Spinal cord (tissue), 10 donors: ENCODE data around the gene CASK. TPM values are rescaled to one million over a fixed set of nuclear protein-coding genes. Genes with fewer than 3 reads are reported as not detected.

Source experiments
- DNase-seq, 6 donors: peaks; one replicate each; pipeline versions ENCODE4 v3.0.0 to v3.0.0-alpha.2; 2013 to 2015; ENCODE audit warnings: low spot score in 6 of 6, low read depth in 4 of 6
- H3K27ac ChIP-seq: one replicate; pipeline ENCODE4 v1.5.1; 2013; ENCODE audit warnings: low read depth, low read length, control low read depth
- H3K27me3 ChIP-seq: one replicate; pipeline ENCODE4 v1.6.1; 2013; ENCODE audit warnings: low read length; ENCODE audit not compliant: control insufficient read depth, insufficient read depth
- H3K36me3 ChIP-seq: one replicate; pipeline ENCODE4 v1.6.1; 2013; ENCODE audit warnings: low read length; ENCODE audit not compliant: control insufficient read depth, insufficient read depth
- H3K4me1 ChIP-seq: one replicate; pipeline ENCODE4 v1.6.1; 2013; ENCODE audit warnings: low read length; ENCODE audit not compliant: control insufficient read depth, insufficient read depth
- H3K4me3 ChIP-seq: one replicate; pipeline ENCODE4 v1.5.1; 2013; ENCODE audit warnings: low read depth, low read length, control low read depth
- H3K9me3 ChIP-seq: one replicate; pipeline ENCODE4 v1.6.1; 2013; ENCODE audit warnings: low read length; ENCODE audit not compliant: control insufficient read depth, insufficient read depth
- WGBS: methylation state at CpG from one replicate; pipeline ENCODE4 v1.1.5; 2013; ENCODE audit warnings: missing lambda C conversion rate; ENCODE audit not compliant: insufficient coverage; 5-methylcytosine and 5-hydroxymethylcytosine counted together
- long read RNA-seq, 4 donors: transcript quantifications; one replicate each; lab custom pipeline, GENCODE V29; 2026
- polyA plus RNA-seq, 2 donors: library from polyadenylated mRNA; unstranded; fragments of 120-200 nt; gene quantifications; one replicate each; pipeline ENCODE4 v1.2.1, GENCODE V29; 2013; ENCODE audit not compliant: insufficient read length in 2 of 2
- total RNA-seq, 2 donors: library from RNA; depleted of rRNA in 1 of 2; stranded (reverse); fragments of 120-200 nt in 1 of 2; fragments of >200 nt in 1 of 2; gene quantifications; one replicate each; pipeline versions ENCODE4 v1.2.3 to v1.2.4, GENCODE V29; 2013 to 2014
- donor health status: healthy.

CASK gene
- total RNA-seq (10 to 100 TPM; 45.0 to 91.1 TPM), polyA plus RNA-seq (10 to 100 TPM; 46.1 to 69.7 TPM)
- long read RNA-seq, donor 1, full-length matches to known transcripts: 9 of 9 reads
- long read RNA-seq, donor 1, partial matches to known transcripts: 0 of 9 reads
- long read RNA-seq, donor 1, other reads (novel, unspliced or antisense): 0 of 9 reads
- long read RNA-seq, donor 2, partial matches to known transcripts: 0 of 1 reads
- long read RNA-seq, donor 2, other reads (novel, unspliced or antisense): 0 of 1 reads
- long read RNA-seq, donor 3, full-length matches to known transcripts: 4 of 4 reads
- long read RNA-seq, donor 3, partial matches to known transcripts: 0 of 4 reads
- long read RNA-seq, donor 3, other reads (novel, unspliced or antisense): 0 of 4 reads
- long read RNA-seq, donor 4, full-length matches to known transcripts: 3 of 3 reads
- long read RNA-seq, donor 4, partial matches to known transcripts: 0 of 3 reads
- long read RNA-seq, donor 4, other reads (novel, unspliced or antisense): 0 of 3 reads

GRCh38 chrX:41923211-41923977, at the start of gene CASK:
Gene CASK (minus strand): TSS chrX:41923554. CDS start chrX:41922988, 566 bp downstream.
- H3K27me3 ChIP-seq: peaks cover 15% of the 10 kb centered on the region

GRCh38 chrX:41971346-41971745, 48.0 kb upstream of the CASK start:
- Histone ChIP-seq H3K9me3 (peaks cover 3% of the 10 kb centered on the region), H3K27ac (no peak overlapping the region), H3K27me3 (peaks cover 2% of the 10 kb centered on the region), H3K36me3 (no peaks in the 10 kb centered on the region), H3K4me3 (no peak overlapping the region), H3K4me1 (no peaks in the 10 kb centered on the region)
- 80% methylated on average over 3 of the region's 3 CpGs for WGBS
- DNase-seq: no peak

More at GRCh38 chrX:41923211-41923977, at the start of gene CASK:
- H3K27ac ChIP-seq: peak within 1 kb of the TSS; percentile 90
- peak; percentile 70 to 98 (median 84) for DNase-seq
- no peaks in the 10 kb centered on the region for H3K36me3 ChIP-seq
- 21% methylated on average over 123 of the region's 123 CpGs for WGBS
- peak within 1 kb of the TSS; percentile 67 for H3K4me3 ChIP-seq
- no peaks in the 10 kb centered on the region for H3K9me3 ChIP-seq
- no peaks in the 10 kb centered on the region for H3K4me1 ChIP-seq

DNA sequence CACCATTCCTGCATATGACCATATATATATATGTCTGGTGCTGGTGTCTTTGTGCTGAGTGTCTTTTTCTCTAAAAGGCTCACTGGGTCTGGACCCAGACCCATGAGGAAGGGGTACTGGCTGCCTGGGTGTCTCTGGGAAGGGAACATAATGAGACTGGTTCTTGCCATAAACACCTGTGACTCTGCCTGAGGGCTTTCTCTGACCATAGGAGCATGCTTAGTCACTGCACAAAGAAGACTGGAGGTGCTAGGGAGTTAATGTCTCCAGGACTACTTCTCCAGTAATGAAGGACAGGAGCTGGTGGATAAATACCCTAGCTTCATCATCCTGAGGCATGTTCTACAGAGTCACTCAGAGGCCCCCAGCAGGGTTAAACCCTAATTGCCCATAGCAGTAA, 47.1 kb upstream of the CASK start:
- peaks cover 2% of the 10 kb centered on the region for H3K27me3 ChIP-seq
- no peak overlapping the region for H3K4me3 ChIP-seq
- DNase-seq: no peak
- no peak overlapping the region for H3K27ac ChIP-seq
- no peaks in the 10 kb centered on the region for H3K36me3 ChIP-seq
- H3K4me1 ChIP-seq: no peaks in the 10 kb centered on the region
- H3K9me3 ChIP-seq: peaks cover 3% of the 10 kb centered on the region

DNA sequence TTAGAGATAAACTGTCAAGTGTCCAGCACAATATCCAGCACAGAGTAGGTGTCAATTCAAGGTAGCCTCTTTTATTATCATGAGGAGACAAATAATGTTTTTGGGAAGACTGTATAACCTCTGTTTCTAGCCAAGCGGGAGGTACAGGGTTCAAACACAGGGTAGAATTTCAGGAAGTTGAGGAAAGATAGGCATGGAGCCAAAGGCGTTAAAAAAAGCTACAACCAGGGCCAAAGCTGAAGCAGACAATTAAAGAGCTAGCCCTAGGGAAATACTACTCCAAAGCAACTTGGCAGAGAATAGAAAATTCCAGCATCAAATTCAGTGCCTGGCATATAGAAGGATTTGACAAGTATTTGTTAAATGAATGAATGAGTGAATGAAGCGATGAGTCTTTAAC, 40.0 kb upstream of the CASK start:
- no peak for DNase-seq
- no peak overlapping the region for H3K4me3 ChIP-seq
- WGBS: 74% methylated on average over 2 of the region's 3 CpGs
- no peak overlapping the region for H3K27ac ChIP-seq
- no peaks in the 10 kb centered on the region for H3K27me3 ChIP-seq
- H3K4me1 ChIP-seq: no peaks in the 10 kb centered on the region
- no peaks in the 10 kb centered on the region for H3K9me3 ChIP-seq
- H3K36me3 ChIP-seq: no peaks in the 10 kb centered on the region

- Histone ChIP-seq H3K9me3 (no peaks in the 10 kb centered on the region), H3K27me3 (no peaks in the 10 kb centered on the region), H3K36me3 (no peaks in the 10 kb centered on the region), H3K4me3 (no peak overlapping the region), H3K4me1 (no peaks in the 10 kb centered on the region), H3K27ac (no peak overlapping the region)
- 40% methylated on average over 2 of the region's 2 CpGs for WGBS
- no peak for DNase-seq
Measured at GRCh38 chrX:41960142-41960541, 36.8 kb upstream of the CASK start.

DNA sequence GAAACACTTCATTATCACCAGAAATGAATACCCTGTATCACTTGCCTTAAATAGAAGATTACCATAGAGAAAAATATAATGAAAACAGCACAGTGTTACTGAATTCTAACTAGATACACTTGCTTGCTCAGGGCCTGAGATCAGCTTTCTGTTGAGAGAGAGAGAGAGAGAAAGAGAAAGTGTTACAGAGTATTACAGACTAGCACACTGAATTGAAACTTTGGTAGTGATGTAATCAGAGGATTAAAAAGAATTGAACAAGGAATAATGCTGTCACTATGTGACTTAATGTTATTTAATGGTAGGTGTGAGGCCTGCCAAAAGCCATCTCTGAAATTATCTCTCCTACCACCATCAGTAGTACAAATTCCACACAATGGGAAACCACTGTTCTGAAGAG, 35.5 kb upstream of the CASK start:
- Histone ChIP-seq H3K27ac (no peak overlapping the region), H3K27me3 (no peaks in the 10 kb centered on the region), H3K36me3 (no peaks in the 10 kb centered on the region), H3K9me3 (no peaks in the 10 kb centered on the region), H3K4me1 (no peaks in the 10 kb centered on the region), H3K4me3 (no peak overlapping the region)
- DNase-seq: no peak

- no peaks in the 10 kb centered on the region for H3K9me3 ChIP-seq
- H3K27me3 ChIP-seq: no peaks in the 10 kb centered on the region
- H3K27ac ChIP-seq: no peak overlapping the region
- no peaks in the 10 kb centered on the region for H3K36me3 ChIP-seq
- WGBS: no CpG with 5 or more reads among the region's 2 CpGs
- no peak overlapping the region for H3K4me3 ChIP-seq
- H3K4me1 ChIP-seq: no peaks in the 10 kb centered on the region
- DNase-seq: no peak
Measured at GRCh38 chrX:41956027-41956426, 32.7 kb upstream of the CASK start.

GRCh38 chrX:41952102-41952501, 28.7 kb upstream of the CASK start:
- H3K4me3 ChIP-seq: no peak overlapping the region
- 39% methylated on average over 2 of the region's 5 CpGs for WGBS
- no peaks in the 10 kb centered on the region for H3K4me1 ChIP-seq
- no peaks in the 10 kb centered on the region for H3K9me3 ChIP-seq
- H3K36me3 ChIP-seq: no peaks in the 10 kb centered on the region
- DNase-seq: peak in 1 of 6 donors; percentile 23
- no peak overlapping the region for H3K27ac ChIP-seq
- H3K27me3 ChIP-seq: peaks cover 4% of the 10 kb centered on the region

- Histone ChIP-seq H3K27me3 (peaks cover 6% of the 10 kb centered on the region), H3K4me3 (no peak overlapping the region), H3K27ac (no peak overlapping the region), H3K4me1 (no peaks in the 10 kb centered on the region), H3K36me3 (no peaks in the 10 kb centered on the region), H3K9me3 (no peaks in the 10 kb centered on the region)
- peak in 1 of 6 donors; percentile 1 for DNase-seq
- WGBS: 47% methylated on average over 2 of the region's 5 CpGs
Measured at GRCh38 chrX:41946989-41947612, 23.7 kb upstream of the CASK start.
